Duodenal mucosa (tissue), 2 donors: Measurements from ENCODE around the gene TRAPPC14.
A peak's percentile ranks its signal among the peaks of the same experiment; 100 is the strongest.

Experiments used
- H3K27ac ChIP-seq: one replicate; pipeline ENCODE4 v1.7.0; 2013; ENCODE audit warnings: low read depth, low read length
- H3K27me3 ChIP-seq, 2 donors: one replicate each; pipeline ENCODE4 v1.7.0; 2013; ENCODE audit warnings: low read length in 2 of 2, control low read depth in 1 of 2; ENCODE audit not compliant: insufficient read depth in 2 of 2, control insufficient read depth in 1 of 2
- H3K36me3 ChIP-seq, 2 donors: one replicate each; pipeline ENCODE4 v1.7.0; 2013; ENCODE audit warnings: low read length in 2 of 2, control low read depth in 1 of 2; ENCODE audit not compliant: insufficient read depth in 2 of 2, control insufficient read depth in 1 of 2
- H3K4me1 ChIP-seq, 2 donors: one replicate each; pipeline ENCODE4 v1.7.0; 2013; ENCODE audit warnings: low read length in 2 of 2, control low read depth in 1 of 2; ENCODE audit not compliant: insufficient read depth in 2 of 2, control insufficient read depth in 1 of 2
- H3K4me3 ChIP-seq, 2 donors: one replicate each; pipeline ENCODE4 v1.7.0; 2013; ENCODE audit warnings: low read length in 2 of 2, low read depth in 1 of 2
- H3K9ac ChIP-seq, 2 donors: one replicate each; pipeline ENCODE4 v1.7.0; 2013; ENCODE audit warnings: low read length in 2 of 2, low read depth in 1 of 2
- H3K9me3 ChIP-seq, 2 donors: one replicate each; pipeline ENCODE4 v1.7.0; 2013; ENCODE audit warnings: low read length in 2 of 2, control low read depth in 1 of 2; ENCODE audit not compliant: control insufficient read depth in 1 of 2

TRAPPC14 gene

GRCh38 chr7:100163006-100163531 is 4.5 kb upstream of the TRAPPC14 start:
- H3K4me3 ChIP-seq: no peak overlapping the region
- no peak overlapping the region for H3K27ac ChIP-seq

GRCh38 chr7:100160067-100160466 is 1.5 kb upstream of the TRAPPC14 start:
- H3K9me3 ChIP-seq: no peaks in the 10 kb centered on the region
- no peaks in the 10 kb centered on the region for H3K27me3 ChIP-seq
- H3K27ac ChIP-seq: no peak overlapping the region
- H3K9ac ChIP-seq: no peak overlapping the region
- H3K36me3 ChIP-seq: peaks cover under 1 to 17% of the 10 kb centered on the region in 2 donors
- no peak overlapping the region for H3K4me3 ChIP-seq
- H3K4me1 ChIP-seq: peaks cover 33 to 37% of the 10 kb centered on the region in 2 donors

More at GRCh38 chr7:100163006-100163531, 4.5 kb upstream of the TRAPPC14 start:
- no peaks in the 10 kb centered on the region for H3K9me3 ChIP-seq
- H3K4me1 ChIP-seq: peaks cover 20 to 22% of the 10 kb centered on the region in 2 donors
- H3K9ac ChIP-seq: no peak overlapping the region
- no peaks in the 10 kb centered on the region for H3K27me3 ChIP-seq
- no peaks in the 10 kb centered on the region for H3K36me3 ChIP-seq

GRCh38 chr7:100159099-100159623 is 638 bp upstream of the TRAPPC14 start:
- Histone ChIP-seq H3K27me3 (no peaks in the 10 kb centered on the region), H3K9ac (peak overlapping the region; percentile 65 to 84), H3K4me3 (peak overlapping the region; percentile 74 to 80), H3K36me3 (peaks cover 5 to 22% of the 10 kb centered on the region in 2 donors), H3K9me3 (no peaks in the 10 kb centered on the region), H3K27ac (no peak overlapping the region), H3K4me1 (peaks cover 42 to 44% of the 10 kb centered on the region in 2 donors)

GRCh38 chr7:100157334-100158228 is 942 bp downstream of the TRAPPC14 start:
- H3K4me3 ChIP-seq: peak overlapping the region; percentile 74 to 80
- peak overlapping the region; percentile 65 to 84 for H3K9ac ChIP-seq
- H3K9me3 ChIP-seq: no peaks in the 10 kb centered on the region
- peaks cover 48 to 49% of the 10 kb centered on the region in 2 donors for H3K4me1 ChIP-seq
- H3K27ac ChIP-seq: no peak overlapping the region
- peaks cover 5 to 22% of the 10 kb centered on the region in 2 donors for H3K36me3 ChIP-seq
- no peaks in the 10 kb centered on the region for H3K27me3 ChIP-seq

GRCh38 chr7:100157069-100157333 is 1.5 kb downstream of the TRAPPC14 start:
- H3K27me3 ChIP-seq: no peaks in the 10 kb centered on the region
- H3K27ac ChIP-seq: no peak overlapping the region
- H3K36me3 ChIP-seq: peaks cover 5 to 22% of the 10 kb centered on the region in 2 donors
- H3K4me1 ChIP-seq: peaks cover 48 to 49% of the 10 kb centered on the region in 2 donors
- peak overlapping the region in 1 of 2 donors; percentile 65 for H3K9ac ChIP-seq
- peak overlapping the region; percentile 74 to 80 for H3K4me3 ChIP-seq
- no peaks in the 10 kb centered on the region for H3K9me3 ChIP-seq

- Histone ChIP-seq H3K27ac (no peak overlapping the region), H3K4me1 (peaks cover 48 to 49% of the 10 kb centered on the region in 2 donors), H3K36me3 (peaks cover 5 to 22% of the 10 kb centered on the region in 2 donors), H3K9me3 (no peaks in the 10 kb centered on the region), H3K4me3 (peak overlapping the region; percentile 74 to 80), H3K9ac (peak overlapping the region; percentile 43 to 65), H3K27me3 (no peaks in the 10 kb centered on the region)
Measured at GRCh38 chr7:100156331-100157068, 2.0 kb downstream of the TRAPPC14 start.

GRCh38 chr7:100155553-100156317 is 2.8 kb downstream of the TRAPPC14 start:
- Histone ChIP-seq H3K9ac (no peak overlapping the region), H3K4me3 (no peak overlapping the region), H3K36me3 (peaks cover 5 to 22% of the 10 kb centered on the region in 2 donors), H3K27ac (no peak overlapping the region), H3K9me3 (no peaks in the 10 kb centered on the region), H3K4me1 (peaks cover 48 to 49% of the 10 kb centered on the region in 2 donors), H3K27me3 (no peaks in the 10 kb centered on the region)

GRCh38 chr7:100154651-100155491 is 3.7 kb downstream of the TRAPPC14 start:
- Histone ChIP-seq H3K9ac (peak overlapping the region in 1 of 2 donors; percentile 18), H3K9me3 (no peaks in the 10 kb centered on the region), H3K27me3 (no peaks in the 10 kb centered on the region), H3K4me3 (no peak overlapping the region), H3K27ac (peak overlapping the region; percentile 42), H3K4me1 (peaks cover 49 to 54% of the 10 kb centered on the region in 2 donors), H3K36me3 (peaks cover 5 to 22% of the 10 kb centered on the region in 2 donors)
